ENCODE data around the gene FAM83E.

DNA sequence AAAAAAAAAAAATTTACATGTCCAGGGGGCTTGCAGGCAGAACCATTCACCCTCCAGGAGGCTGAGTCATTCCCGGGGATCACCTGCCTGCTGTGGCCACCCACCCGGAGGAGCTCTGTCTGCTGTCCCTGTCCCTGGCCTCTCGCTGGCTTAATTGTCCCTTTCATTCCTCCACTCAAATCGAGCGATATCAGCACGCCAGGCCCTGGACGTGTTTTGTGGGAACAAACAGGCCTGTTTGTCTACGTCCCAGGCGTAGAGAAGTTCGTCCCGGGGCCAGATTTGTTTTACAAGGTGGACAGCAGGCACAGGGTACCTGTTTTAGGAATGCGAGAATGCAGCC lies 41.7 kb downstream of the FAM83E start:
- no peak for TF ChIP-seq CTCF (IDR thresholded peaks at IDR 0.05; ENCODE audit: poor library complexity, severe bottlenecking)
- TF ChIP-seq EP300 (conservative IDR thresholded peaks at IDR 0.05; ENCODE audit: poor library complexity, severe bottlenecking): no peak
- no peak for TF ChIP-seq POLR2AphosphoS5 (IDR thresholded peaks at IDR 0.05)
- no peak for TF ChIP-seq EZH2 (IDR thresholded peaks at IDR 0.05; ENCODE audit: borderline replicate concordance, insufficient read depth, low read length, poor library complexity, severe bottlenecking)
- TF ChIP-seq MXI1 (conservative IDR thresholded peaks at IDR 0.05; ENCODE audit: poor library complexity, severe bottlenecking): no peak

All from neural cell (in vitro differentiated cells).